Transverse colon (tissue), 4 donors: ENCODE data around the gene RASA4. TPM values are rescaled to one million over a fixed set of nuclear protein-coding genes. Genes with fewer than 3 reads are reported as not detected.
"Not testable (repeated sequence)": the region's sequence is repeated elsewhere in the genome, so short reads cannot be mapped to it uniquely, and the experiment has no call there.

Experiments used
- DNase-seq: peaks from one replicate; pipeline ENCODE4 v3.0.0-alpha.2; 2019
- H3K27ac ChIP-seq, 4 donors: fragments of 200-600 bp; sonication (generic); 2 replicates each; pipeline ENCODE4 v1.5.1; 2016 to 2018; ENCODE audit warnings: inconsistent platforms in 4 of 4
- H3K27me3 ChIP-seq: fragments of 200-600 bp; sonication (generic); 2 replicates; pipeline ENCODE4 v1.5.1; 2017; ENCODE audit warnings: inconsistent platforms
- H3K36me3 ChIP-seq, 4 donors: fragments of 200-600 bp; sonication (generic); 2 replicates each; pipeline ENCODE4 v1.5.1; 2017 to 2019; ENCODE audit warnings: inconsistent platforms in 4 of 4
- H3K4me1 ChIP-seq, 4 donors: fragments of 200-600 bp; sonication (generic); 2 replicates each; pipeline ENCODE4 v1.5.1; 2017 to 2020; ENCODE audit warnings: inconsistent platforms in 4 of 4
- H3K4me3 ChIP-seq, 4 donors: fragments of 200-600 bp; sonication (generic); 1 replicate in 1 of 4; 2 replicates in 3 of 4; pipeline versions ENCODE4 v1.5.1 to v1.6.1; 2017 to 2019; ENCODE audit warnings: inconsistent platforms in 4 of 4
- H3K9me3 ChIP-seq, 2 donors: fragments of 200-600 bp; sonication (generic); 2 replicates each; pipeline ENCODE4 v1.5.1; 2017 to 2019; ENCODE audit warnings: inconsistent platforms in 2 of 2
- WGBS, 2 donors: methylation state at CpG; one replicate each; pipeline ENCODE4 v1.1.5; 2018; ENCODE audit warnings: low coverage in 1 of 2; 5-methylcytosine and 5-hydroxymethylcytosine counted together
- in situ Hi-C, 4 donors: fragments of 200-750 bp; cut with MboI; loops; one replicate each; pipeline versions ENCODE4 v1.15.0 to v1.15.1; 2017; ENCODE audit warnings: low sequenced_read_pairs in 3 of 4, low pct_ligation_motif_present in 1 of 4, low pct_unique_long_range_greater_than_20kb in 1 of 4
- intact Hi-C: fragments of 100-400 bp; cut with DNase I; formaldehyde crosslinking; loops from one replicate; pipeline ENCODE4 v1.15.1; 2023; ENCODE audit warnings: low total_unique reads
- total RNA-seq, 4 donors: library from RNA; depleted of rRNA; stranded (reverse); fragments of >200 nt; gene quantifications; one replicate each; pipeline ENCODE4 v1.1.0, GENCODE V29; 2016

RASA4 gene
- 10 to 100 TPM; 10.9 to 97.3 (median 30.7) TPM for total RNA-seq

DNA sequence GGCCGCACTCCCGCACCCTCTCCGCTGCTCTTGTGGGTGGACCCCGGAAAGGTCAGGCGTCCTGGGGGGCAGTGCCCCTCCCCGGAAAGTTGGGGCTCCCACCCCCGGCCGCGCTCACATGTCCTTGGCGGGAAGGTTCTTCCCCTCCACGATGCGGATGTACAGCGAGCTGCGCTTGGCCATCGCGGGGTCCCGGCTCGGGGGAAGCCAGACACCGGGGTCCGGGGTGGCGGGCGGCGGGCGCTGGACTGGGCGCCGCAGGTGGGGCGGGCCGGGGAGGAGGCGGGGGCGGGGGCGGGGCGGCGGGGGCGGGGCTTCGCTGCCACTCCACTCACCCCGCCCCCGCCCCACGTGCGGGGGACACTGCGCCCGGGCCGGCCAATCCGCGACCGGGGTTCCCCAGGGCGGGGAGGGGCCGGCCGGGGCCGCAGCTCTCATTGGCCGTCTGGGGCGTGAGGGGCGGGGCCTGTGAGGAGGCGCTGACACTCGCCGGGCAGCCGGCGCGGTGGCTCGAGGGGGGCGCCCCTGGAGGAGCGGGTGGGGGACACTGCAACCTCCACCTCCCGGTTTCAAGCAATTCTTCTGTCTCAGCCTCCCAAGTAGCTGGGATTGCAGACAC, at the start of gene RASA4:
RASA4 (minus strand) TSS at position 250 of the 619 bp plus-strand sequence; CDS start at position 183, 67 bp downstream.
- intact Hi-C loops, H3K4me1 ChIP-seq, H3K9me3 ChIP-seq, H3K36me3 ChIP-seq, H3K27me3 ChIP-seq, in situ Hi-C loops: not testable (repeated sequence)
- DNase-seq, result peak; percentile 25
- no CpG with 5 or more reads among the region's 62 CpGs for WGBS, 2 donors
- Histone ChIP-seq H3K4me3 (peak within 1 kb of the TSS in 3 of 4 donors; percentile 22 to 50 (median 46)), H3K27ac (peak within 1 kb of the TSS in 2 of 4 donors; percentile 38 to 48)

DNA sequence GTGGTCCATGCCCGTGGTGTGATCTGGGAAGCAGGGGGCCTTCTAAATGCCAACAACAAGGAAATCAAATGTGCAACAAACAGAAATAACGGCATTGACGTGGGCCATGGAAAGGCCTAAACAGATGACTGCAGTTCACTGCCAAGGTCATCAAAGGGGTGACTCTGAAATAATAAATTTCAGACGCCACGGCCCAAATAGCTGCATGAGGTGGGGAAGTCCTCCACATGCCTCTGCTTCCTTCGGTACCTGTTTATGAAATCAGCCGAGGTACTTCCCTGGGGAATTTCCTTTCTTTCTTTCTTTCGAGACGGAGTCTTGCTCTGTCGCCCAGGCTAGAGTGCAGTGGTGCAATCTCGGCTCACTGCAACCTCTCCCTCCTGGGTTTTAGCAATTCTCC, 48.2 kb upstream of the RASA4 start:
- intact Hi-C loops, in situ Hi-C loops, H3K27me3 ChIP-seq, H3K4me1 ChIP-seq, H3K27ac ChIP-seq, H3K36me3 ChIP-seq, H3K4me3 ChIP-seq, DNase-seq, H3K9me3 ChIP-seq: not testable (repeated sequence)
- WGBS, 2 donors, result 91% methylated on average over 4 of the region's 11 CpGs; no CpG with 5 or more reads in 1 of the 2 donors

DNA sequence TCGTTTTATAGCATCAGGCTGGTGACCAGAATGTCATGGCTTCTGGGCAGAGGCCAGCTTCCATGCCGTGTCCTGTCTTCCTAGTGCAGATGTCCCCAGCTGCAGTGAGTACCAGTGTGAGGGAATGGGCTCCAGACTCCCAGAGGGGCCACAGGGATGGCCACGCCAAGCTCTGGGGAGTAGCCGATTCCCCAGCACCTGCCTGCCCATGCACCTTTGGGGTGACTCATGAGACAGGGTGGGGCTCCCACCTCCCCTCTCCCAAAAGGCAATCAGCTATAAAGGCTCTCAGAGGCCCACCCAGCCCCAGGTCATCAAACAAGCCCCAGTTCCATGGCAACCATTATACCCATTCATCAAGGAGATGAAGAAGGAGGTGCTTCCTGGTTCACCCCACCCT, 33.4 kb upstream of the RASA4 start, which contains the start of gene SPDYE2B:
SPDYE2B (plus strand) TSS at position 396 of the 400 bp plus-strand sequence. CDS start 2,030 bp downstream, outside the sequence.
- in situ Hi-C loops, H3K27me3 ChIP-seq, H3K4me3 ChIP-seq, intact Hi-C loops, H3K9me3 ChIP-seq, H3K36me3 ChIP-seq, H3K27ac ChIP-seq, H3K4me1 ChIP-seq, DNase-seq: not testable (repeated sequence)
- no CpG with 5 or more reads among the region's 4 CpGs for WGBS, 2 donors

- 95 to 98% methylated on average over 4 to 7 of the region's 7 CpGs for WGBS, 2 donors
- DNase-seq, H3K4me1 ChIP-seq, intact Hi-C loops, H3K4me3 ChIP-seq, H3K27ac ChIP-seq, in situ Hi-C loops, H3K36me3 ChIP-seq, H3K27me3 ChIP-seq, H3K9me3 ChIP-seq: not testable (repeated sequence)
Observed at GRCh38 chr7:102647813-102648212, 31.3 kb upstream of the RASA4 start.

GRCh38 chr7:102643404-102643803, 26.8 kb upstream of the RASA4 start:
- H3K27me3 ChIP-seq, H3K4me3 ChIP-seq, intact Hi-C loops, DNase-seq, H3K4me1 ChIP-seq, H3K36me3 ChIP-seq, H3K9me3 ChIP-seq, in situ Hi-C loops, H3K27ac ChIP-seq: not testable (repeated sequence)
- WGBS, 2 donors, result 100% methylated on average over 1 of the region's 1 CpG; no CpG with 5 or more reads in 1 of the 2 donors

GRCh38 chr7:102642691-102643090, 26.1 kb upstream of the RASA4 start, which contains the start of gene UPK3BL1:
UPK3BL1 (minus strand) TSS chr7:102642791; CDS start chr7:102642741, 50 bp downstream.
- in situ Hi-C loops, H3K9me3 ChIP-seq, DNase-seq, H3K27ac ChIP-seq, intact Hi-C loops, H3K4me1 ChIP-seq, H3K36me3 ChIP-seq, H3K27me3 ChIP-seq, H3K4me3 ChIP-seq: not testable (repeated sequence)
- WGBS, 2 donors, result no CpG with 5 or more reads among the region's 9 CpGs

DNA sequence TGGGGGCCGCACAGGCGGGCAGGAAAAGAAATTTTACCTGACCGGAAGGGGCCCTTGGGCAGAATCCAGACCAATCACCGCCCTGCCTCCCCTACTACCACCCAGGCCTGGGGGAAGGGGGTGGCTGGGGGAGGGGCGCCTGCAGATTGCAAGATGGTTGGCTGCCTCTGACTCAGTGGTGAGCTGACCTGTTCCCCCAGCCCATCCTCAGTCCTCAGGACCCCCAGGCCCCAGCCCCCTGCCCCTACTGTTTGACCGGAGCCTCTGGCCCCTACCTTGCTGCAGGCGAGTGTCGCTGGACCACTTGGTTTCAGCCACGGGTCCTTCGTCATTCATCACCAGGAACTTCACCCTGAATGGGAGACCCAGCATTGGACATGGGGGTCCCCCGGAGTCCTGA, 22.3 kb upstream of the RASA4 start:
- H3K4me3 ChIP-seq, intact Hi-C loops, DNase-seq, H3K27me3 ChIP-seq, in situ Hi-C loops, H3K9me3 ChIP-seq, H3K27ac ChIP-seq, H3K36me3 ChIP-seq, H3K4me1 ChIP-seq: not testable (repeated sequence)
- 95% methylated on average over 3 of the region's 11 CpGs; no CpG with 5 or more reads in 1 of the 2 donors for WGBS, 2 donors

DNA sequence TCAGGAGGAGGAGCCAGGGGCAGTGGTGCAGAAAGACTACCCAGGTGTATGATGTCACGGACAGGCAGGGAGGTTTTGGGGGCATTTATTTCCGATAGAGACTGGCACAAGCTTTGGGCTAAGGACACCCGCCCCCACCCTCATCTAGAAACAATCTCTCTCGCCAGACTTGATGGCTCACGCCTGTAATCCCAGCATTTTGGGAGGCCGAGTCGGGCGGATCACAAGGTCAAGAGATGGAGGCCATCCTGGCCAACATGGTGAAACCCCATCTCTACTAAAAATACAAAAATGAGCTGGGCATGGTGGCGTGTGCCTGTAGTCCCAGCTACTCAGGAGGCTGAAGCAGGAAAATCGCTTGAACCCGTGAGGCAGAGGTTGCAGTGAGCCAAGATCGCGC, 20.4 kb upstream of the RASA4 start:
- in situ Hi-C loops, H3K36me3 ChIP-seq, H3K4me3 ChIP-seq, DNase-seq, H3K4me1 ChIP-seq, intact Hi-C loops, H3K27ac ChIP-seq, H3K27me3 ChIP-seq, H3K9me3 ChIP-seq: not testable (repeated sequence)
- 79% methylated on average over 7 of the region's 13 CpGs; no CpG with 5 or more reads in 1 of the 2 donors for WGBS, 2 donors

- H3K36me3 ChIP-seq, H3K27ac ChIP-seq, DNase-seq, H3K27me3 ChIP-seq, in situ Hi-C loops, H3K9me3 ChIP-seq, H3K4me3 ChIP-seq, H3K4me1 ChIP-seq, intact Hi-C loops: not testable (repeated sequence)
- no CpG with 5 or more reads among the region's 5 CpGs for WGBS, 2 donors
Observed at GRCh38 chr7:102635354-102635753, 18.8 kb upstream of the RASA4 start.

DNA sequence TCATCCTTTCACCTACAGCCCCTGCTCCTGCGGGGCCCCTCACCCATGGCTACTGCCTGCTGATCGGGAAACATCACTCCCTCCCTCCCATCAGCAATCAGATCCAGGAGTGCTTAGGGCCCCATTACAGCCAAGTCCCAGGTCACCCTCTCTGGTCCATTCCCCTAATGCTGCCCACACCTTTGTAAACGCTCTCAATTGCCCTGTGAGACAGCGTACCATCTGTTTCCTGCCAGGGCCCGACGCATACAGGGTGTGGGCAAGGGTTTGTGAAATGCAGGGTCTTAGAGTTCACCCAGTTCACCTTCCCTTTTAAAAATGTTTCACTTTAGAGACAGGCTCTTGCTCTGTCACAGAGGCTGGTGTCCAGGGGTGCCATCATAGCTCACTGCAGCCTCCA, 17.7 kb upstream of the RASA4 start:
- H3K36me3 ChIP-seq, H3K4me3 ChIP-seq, H3K27ac ChIP-seq, DNase-seq, H3K4me1 ChIP-seq, in situ Hi-C loops, H3K27me3 ChIP-seq, H3K9me3 ChIP-seq, intact Hi-C loops: not testable (repeated sequence)
- WGBS, 2 donors, result 83% methylated on average over 4 of the region's 6 CpGs; no CpG with 5 or more reads in 1 of the 2 donors

DNA sequence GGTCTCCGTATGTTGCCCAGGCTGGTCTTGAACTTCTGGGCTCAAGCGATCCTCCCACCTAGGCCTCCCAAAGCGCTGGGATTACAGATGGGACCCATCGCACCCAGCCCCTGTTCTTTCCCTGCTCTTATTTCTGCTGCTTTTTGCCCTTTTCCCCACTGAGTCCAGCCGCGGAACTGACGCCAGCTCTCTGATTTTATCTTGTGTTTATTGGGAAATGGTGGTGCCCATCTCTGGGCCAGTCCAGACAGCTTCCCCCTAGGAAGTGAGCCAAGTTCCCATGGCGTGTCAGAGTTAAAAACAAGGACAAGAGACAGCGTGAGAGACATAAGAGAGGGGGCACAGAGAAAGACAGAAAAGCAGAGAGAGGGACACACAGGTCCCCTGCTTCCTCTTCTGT, 14.1 kb upstream of the RASA4 start:
- H3K4me1 ChIP-seq, H3K27me3 ChIP-seq, H3K4me3 ChIP-seq, in situ Hi-C loops, intact Hi-C loops, H3K27ac ChIP-seq, H3K9me3 ChIP-seq, DNase-seq, H3K36me3 ChIP-seq: not testable (repeated sequence)
- 56% methylated on average over 6 of the region's 9 CpGs; no CpG with 5 or more reads in 1 of the 2 donors for WGBS, 2 donors
